ENCODE data around the gene DLG2.

DNA sequence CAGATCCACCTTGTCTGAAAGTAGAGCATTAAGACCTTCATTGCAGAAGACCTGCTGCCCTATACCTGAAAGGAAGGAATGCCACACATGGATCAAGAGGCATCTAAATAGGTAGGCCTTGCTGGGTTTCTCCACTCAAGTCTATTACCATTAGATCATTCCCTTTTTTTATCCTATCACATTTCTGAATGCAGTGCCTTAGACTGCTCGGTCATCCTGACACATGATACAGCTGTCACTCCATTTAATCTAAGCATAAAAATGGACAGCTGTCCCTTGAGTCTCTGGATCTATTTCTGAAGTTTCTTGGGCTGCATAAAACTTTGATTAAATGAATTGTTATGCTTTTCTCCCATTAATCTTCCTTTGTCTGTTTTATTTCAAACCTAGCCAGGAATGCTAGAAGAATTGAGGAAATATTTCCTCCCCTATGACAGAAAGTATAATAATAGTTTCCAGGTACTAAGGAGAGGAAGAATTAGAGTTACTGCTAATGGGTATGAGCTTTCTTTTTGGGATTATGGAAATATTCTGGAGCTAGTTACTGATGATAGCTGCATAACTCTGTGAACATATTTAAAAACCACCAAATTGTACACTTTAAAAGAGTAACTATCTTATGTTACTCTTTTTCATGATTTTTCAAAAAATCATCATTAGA is 88.0 kb downstream of the DLG2 start:
- TF ChIP-seq, protein P1, sequence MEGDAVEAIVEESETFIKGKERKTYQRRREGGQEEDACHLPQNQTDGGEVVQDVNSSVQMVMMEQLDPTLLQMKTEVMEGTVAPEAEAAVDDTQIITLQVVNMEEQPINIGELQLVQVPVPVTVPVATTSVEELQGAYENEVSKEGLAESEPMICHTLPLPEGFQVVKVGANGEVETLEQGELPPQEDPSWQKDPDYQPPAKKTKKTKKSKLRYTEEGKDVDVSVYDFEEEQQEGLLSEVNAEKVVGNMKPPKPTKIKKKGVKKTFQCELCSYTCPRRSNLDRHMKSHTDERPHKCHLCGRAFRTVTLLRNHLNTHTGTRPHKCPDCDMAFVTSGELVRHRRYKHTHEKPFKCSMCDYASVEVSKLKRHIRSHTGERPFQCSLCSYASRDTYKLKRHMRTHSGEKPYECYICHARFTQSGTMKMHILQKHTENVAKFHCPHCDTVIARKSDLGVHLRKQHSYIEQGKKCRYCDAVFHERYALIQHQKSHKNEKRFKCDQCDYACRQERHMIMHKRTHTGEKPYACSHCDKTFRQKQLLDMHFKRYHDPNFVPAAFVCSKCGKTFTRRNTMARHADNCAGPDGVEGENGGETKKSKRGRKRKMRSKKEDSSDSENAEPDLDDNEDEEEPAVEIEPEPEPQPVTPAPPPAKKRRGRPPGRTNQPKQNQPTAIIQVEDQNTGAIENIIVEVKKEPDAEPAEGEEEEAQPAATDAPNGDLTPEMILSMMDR (IDR thresholded peaks at IDR 0.05; ENCODE audit: low read depth, low read length, missing input control): no peak
- TF ChIP-seq RAD21 (IDR thresholded peaks at IDR 0.05) (no peak), HNF4A (conservative IDR thresholded peaks at IDR 0.05) (no peak), SP1 (IDR thresholded peaks at IDR 0.05) (no peak), RXRA (IDR thresholded peaks at IDR 0.05) (no peak), JUND (IDR thresholded peaks at IDR 0.05) (no peak), TAF1 (conservative IDR thresholded peaks at IDR 0.05) (no peak), GABPA (IDR thresholded peaks at IDR 0.05 in 1 of 2, conservative IDR thresholded peaks at IDR 0.05 in 1 of 2) (no peak), FOXA1 (IDR thresholded peaks at IDR 0.05) (no peak)
- TF ChIP-seq, protein P2, sequence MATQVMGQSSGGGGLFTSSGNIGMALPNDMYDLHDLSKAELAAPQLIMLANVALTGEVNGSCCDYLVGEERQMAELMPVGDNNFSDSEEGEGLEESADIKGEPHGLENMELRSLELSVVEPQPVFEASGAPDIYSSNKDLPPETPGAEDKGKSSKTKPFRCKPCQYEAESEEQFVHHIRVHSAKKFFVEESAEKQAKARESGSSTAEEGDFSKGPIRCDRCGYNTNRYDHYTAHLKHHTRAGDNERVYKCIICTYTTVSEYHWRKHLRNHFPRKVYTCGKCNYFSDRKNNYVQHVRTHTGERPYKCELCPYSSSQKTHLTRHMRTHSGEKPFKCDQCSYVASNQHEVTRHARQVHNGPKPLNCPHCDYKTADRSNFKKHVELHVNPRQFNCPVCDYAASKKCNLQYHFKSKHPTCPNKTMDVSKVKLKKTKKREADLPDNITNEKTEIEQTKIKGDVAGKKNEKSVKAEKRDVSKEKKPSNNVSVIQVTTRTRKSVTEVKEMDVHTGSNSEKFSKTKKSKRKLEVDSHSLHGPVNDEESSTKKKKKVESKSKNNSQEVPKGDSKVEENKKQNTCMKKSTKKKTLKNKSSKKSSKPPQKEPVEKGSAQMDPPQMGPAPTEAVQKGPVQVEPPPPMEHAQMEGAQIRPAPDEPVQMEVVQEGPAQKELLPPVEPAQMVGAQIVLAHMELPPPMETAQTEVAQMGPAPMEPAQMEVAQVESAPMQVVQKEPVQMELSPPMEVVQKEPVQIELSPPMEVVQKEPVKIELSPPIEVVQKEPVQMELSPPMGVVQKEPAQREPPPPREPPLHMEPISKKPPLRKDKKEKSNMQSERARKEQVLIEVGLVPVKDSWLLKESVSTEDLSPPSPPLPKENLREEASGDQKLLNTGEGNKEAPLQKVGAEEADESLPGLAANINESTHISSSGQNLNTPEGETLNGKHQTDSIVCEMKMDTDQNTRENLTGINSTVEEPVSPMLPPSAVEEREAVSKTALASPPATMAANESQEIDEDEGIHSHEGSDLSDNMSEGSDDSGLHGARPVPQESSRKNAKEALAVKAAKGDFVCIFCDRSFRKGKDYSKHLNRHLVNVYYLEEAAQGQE (IDR thresholded peaks at IDR 0.05): no peak
- TF ChIP-seq, protein P3, sequence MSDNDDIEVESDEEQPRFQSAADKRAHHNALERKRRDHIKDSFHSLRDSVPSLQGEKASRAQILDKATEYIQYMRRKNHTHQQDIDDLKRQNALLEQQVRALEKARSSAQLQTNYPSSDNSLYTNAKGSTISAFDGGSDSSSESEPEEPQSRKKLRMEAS (IDR thresholded peaks at IDR 0.05): no peak
- TF ChIP-seq, protein P4, sequence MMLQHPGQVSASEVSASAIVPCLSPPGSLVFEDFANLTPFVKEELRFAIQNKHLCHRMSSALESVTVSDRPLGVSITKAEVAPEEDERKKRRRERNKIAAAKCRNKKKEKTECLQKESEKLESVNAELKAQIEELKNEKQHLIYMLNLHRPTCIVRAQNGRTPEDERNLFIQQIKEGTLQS (IDR thresholded peaks at IDR 0.05): no peak
- TF ChIP-seq, protein P5, sequence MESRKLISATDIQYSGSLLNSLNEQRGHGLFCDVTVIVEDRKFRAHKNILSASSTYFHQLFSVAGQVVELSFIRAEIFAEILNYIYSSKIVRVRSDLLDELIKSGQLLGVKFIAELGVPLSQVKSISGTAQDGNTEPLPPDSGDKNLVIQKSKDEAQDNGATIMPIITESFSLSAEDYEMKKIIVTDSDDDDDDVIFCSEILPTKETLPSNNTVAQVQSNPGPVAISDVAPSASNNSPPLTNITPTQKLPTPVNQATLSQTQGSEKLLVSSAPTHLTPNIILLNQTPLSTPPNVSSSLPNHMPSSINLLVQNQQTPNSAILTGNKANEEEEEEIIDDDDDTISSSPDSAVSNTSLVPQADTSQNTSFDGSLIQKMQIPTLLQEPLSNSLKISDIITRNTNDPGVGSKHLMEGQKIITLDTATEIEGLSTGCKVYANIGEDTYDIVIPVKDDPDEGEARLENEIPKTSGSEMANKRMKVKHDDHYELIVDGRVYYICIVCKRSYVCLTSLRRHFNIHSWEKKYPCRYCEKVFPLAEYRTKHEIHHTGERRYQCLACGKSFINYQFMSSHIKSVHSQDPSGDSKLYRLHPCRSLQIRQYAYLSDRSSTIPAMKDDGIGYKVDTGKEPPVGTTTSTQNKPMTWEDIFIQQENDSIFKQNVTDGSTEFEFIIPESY (IDR thresholded peaks at IDR 0.05): no peak
